GM18951 (cell line): Measurements from ENCODE around the gene ZNF678.
"Not testable (repeated sequence)": the region's sequence is repeated elsewhere in the genome, so short reads cannot be mapped to it uniquely, and the experiment has no call there.

Source experiments
- POLR2A ChIP-seq: IDR thresholded peaks from 4 replicates; pipeline ENCODE4 v1.6.1; 2011; ENCODE audit warnings: mild to moderate bottlenecking; ENCODE audit not compliant: insufficient read length, insufficient read depth; ENCODE audit errors: extremely low read depth
- in situ Hi-C: fragments of 300-500 bp; cut with MboI; formaldehyde crosslinking; loops from one replicate; pipeline ENCODE4 v1.12.0; 2022; ENCODE audit warnings: low sequenced_read_pairs, mixed read lengths, inconsistent platforms; ENCODE audit not compliant: unreplicated experiment

The ZNF678 gene

GRCh38 chr1:227666286-227666685, 102.9 kb downstream of the ZNF678 start:
- no peak for TF ChIP-seq POLR2A
- in situ Hi-C loops, result no loop called here

GRCh38 chr1:227673441-227673840, 110.1 kb downstream of the ZNF678 start:
- in situ Hi-C loops, result no loop called here
- TF ChIP-seq POLR2A, result no peak

GRCh38 chr1:227685807-227686206, 122.5 kb downstream of the ZNF678 start:
- no peak for TF ChIP-seq POLR2A
- in situ Hi-C loops, result no loop called here

GRCh38 chr1:227697321-227697864, 134.0 kb downstream of the ZNF678 start:
- in situ Hi-C loops, result no loop called here

GRCh38 chr1:227701631-227702030, 138.3 kb downstream of the ZNF678 start:
- in situ Hi-C loops, result not testable (repeated sequence)

More at GRCh38 chr1:227697321-227697864, 134.0 kb downstream of the ZNF678 start:
- no peak for TF ChIP-seq POLR2A

GRCh38 chr1:227707846-227708245, 144.5 kb downstream of the ZNF678 start:
- no peak for TF ChIP-seq POLR2A
- in situ Hi-C loops, result no loop called here

GRCh38 chr1:227709451-227709850, 146.1 kb downstream of the ZNF678 start:
- TF ChIP-seq POLR2A, result no peak
- in situ Hi-C loops, result no loop called here

GRCh38 chr1:227710474-227710873, 147.1 kb downstream of the ZNF678 start:
- in situ Hi-C loops, result not testable (repeated sequence)

GRCh38 chr1:227712648-227713047, 149.3 kb downstream of the ZNF678 start:
- in situ Hi-C loops, result no loop called here
- TF ChIP-seq POLR2A, result no peak

- in situ Hi-C loops, result no loop called here
Observed at GRCh38 chr1:227718932-227719331, 155.6 kb downstream of the ZNF678 start.

GRCh38 chr1:227723474-227723873, 160.1 kb downstream of the ZNF678 start:
- in situ Hi-C loops, result no loop called here
- no peak for TF ChIP-seq POLR2A

More at GRCh38 chr1:227718932-227719331, 155.6 kb downstream of the ZNF678 start:
- no peak for TF ChIP-seq POLR2A

- no peak for TF ChIP-seq POLR2A
- in situ Hi-C loops, result no loop called here
Observed at GRCh38 chr1:227725046-227725445, 161.7 kb downstream of the ZNF678 start.

- in situ Hi-C loops, result no loop called here
Observed at GRCh38 chr1:227726318-227726717, 163.0 kb downstream of the ZNF678 start.

More at GRCh38 chr1:227726318-227726717, 163.0 kb downstream of the ZNF678 start:
- no peak for TF ChIP-seq POLR2A
